Brain pericyte (primary cell): ENCODE results near the gene IGLL5.

ENCODE experiments used
- DNase-seq: peaks from one replicate; pipeline ENCODE4 v3.0.0-alpha.2; 2012; ENCODE audit warnings: low read depth, low spot score

Gene IGLL5

GRCh38 chr22:22863001-22863400 is 24.6 kb upstream of the IGLL5 start:
- DNase-seq: no peak

GRCh38 chr22:22865311-22866072 is 22.1 kb upstream of the IGLL5 start:
- no peak for DNase-seq

- no peak for DNase-seq
These were observed 21.1 kb upstream of the IGLL5 start for GRCh38 chr22:22866381-22867111.

DNA sequence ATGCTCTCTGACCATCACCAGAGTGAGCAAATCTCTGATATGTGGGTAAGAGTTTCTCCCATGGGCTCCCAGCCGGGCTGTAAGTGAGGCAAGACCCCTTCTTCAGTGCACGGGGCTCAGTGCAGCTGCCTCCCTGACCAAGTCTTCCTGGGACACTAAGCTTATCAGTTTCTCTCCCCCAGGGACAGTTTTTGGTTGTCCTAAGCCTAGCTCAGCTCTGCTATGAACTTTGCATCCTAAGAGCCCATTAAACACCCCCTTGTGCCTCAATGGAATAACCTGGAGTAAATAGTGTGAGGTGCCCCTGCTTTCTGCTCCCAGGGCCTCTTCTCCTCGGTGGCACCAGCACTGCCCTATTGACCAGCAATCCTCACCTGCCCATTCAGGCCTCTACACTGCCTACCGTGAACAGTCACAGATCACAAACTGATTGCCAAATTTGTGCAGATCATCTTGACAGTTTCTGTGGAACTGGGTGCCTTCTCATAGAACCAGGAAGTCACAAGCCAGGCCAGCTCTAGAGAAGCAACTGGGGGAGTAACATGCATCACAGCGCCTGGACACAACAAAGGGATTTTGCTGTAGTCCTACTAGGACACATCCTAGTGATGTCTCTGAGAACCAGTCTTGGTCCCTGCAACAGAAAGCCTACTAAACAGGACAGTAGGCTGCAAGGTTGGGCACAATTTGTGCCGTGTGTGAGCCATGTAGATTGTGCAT is 19.5 kb upstream of the IGLL5 start:
- no peak for DNase-seq

DNA sequence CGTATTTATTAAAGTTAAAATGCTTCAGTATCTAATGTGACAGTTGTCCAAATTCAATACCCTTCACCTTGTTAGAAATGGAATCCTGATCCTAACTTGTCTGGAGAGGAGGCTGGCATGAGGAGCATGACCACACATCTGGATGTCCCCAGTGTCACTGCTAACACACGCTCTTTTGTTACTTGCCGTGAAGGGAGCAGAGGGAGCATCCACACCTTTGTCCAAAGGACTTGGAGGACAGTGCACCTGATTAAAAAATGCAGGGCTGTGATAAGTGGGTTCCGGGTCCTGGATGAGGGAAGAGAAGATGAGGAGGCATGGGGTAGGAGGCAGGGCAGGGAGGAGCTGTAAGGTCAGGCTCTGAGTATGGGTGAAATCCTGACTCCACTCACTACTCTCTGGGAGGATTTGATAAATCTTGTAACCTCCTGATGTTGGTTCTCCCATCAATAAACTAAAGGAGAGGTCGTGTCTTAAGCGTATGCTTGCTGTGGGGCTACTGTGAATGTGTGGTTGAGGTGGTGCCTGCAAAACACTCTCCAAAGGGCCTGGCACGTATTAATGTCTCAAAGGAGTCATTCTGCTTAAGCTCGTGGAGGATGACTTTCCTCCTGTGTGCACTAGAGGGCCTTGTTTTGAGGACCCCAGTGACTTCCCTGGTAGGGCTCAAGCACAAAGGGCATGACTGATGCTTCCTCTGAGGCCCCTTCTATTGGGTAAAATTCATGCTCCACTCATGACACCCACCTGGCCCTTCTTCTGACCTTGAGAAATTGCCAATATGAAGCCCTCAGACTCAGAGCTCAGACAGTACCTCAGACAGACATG is 16.8 kb upstream of the IGLL5 start:
- no peak for DNase-seq

GRCh38 chr22:22871536-22872278 is 15.9 kb upstream of the IGLL5 start:
- DNase-seq: no peak

DNA sequence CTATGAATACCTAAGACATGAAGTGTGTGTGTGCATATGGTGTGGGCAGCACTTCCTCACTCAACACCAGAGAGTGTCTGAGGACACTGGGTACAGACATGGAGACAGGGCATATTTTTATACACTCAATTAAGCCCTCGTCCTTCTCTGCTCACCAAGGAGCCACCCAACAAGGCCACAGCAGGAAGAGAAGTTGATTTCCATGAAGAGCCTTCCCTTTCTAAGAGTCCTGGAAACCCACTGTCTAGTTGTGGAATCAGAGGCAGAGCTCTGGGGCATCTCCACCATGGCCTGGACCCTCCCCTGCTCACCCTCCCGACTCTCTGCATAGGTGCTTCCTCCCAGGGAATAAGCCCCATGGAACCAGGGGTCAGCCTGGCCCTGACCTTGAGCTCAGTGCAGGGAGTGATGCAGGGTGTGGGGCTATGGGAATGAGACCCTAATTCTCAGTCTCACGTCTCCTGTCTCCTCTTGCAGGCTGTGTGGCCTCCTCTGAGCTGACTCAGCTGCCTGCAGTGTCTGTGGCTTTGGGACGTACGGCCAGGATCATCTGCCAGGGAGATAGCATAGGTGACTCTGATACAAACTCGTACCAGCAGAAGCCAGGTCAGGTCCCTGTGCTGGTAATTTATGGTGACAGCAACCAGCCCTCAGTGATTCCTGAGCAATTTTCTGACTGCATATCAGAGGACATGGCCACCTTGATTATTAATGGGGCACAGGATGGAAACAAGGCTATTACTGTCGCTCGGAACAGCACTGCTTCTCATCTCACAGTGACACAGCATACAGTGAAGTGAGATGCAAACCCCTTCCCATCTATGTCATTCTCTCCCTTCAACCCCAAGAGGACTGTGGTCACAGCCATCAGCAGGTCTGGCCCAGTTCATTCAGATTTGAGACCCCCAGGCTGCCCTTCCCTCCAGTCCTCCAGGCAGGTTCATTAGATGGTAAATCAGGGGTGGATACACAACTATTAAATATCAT is 14.6 kb upstream of the IGLL5 start:
- no peak for DNase-seq

GRCh38 chr22:22877523-22878210 is 9.9 kb upstream of the IGLL5 start:
- no peak for DNase-seq

- DNase-seq: no peak
These were observed 9.4 kb upstream of the IGLL5 start for GRCh38 chr22:22878211-22878570.

DNA sequence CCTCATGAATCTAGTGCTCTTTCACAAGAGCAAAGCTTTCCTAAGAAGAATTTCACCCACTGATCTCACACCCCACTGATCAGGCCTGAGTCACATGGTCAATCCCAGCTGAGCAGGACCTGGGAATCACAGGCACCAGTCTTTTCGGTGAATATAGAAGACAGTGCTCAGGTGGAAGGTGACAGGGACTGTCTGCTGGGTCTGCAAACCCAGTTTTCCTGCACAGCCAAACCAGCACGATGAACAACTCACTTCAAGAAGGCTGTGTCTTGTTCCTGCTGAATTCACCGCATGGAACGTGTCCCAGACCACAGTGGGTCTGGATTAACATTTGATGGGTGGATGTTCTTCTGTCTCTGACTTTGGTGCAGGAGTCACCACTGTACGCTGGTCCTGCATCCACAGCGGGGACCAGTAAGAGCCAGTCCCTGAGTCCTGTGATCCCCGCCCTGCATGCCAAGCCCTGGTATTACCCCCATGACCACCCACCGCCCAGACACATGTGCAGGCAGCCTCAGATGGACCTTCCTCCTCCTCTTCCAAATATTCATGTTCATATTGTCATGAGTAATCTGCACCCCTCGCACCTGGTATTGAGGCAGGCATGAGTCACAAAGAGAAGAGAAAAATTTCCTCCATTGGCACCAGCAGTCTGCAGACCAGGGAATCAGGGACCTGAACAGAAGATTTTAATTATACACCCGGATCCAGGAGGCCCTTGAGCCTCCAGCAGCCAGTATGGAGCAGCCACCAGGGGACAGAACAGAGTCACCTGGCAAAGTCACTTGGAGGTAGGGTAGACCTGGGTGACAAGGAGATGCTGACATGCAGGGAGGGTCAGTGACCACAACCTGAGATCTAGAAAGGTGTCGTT is 8.6 kb upstream of the IGLL5 start:
- no peak for DNase-seq

GRCh38 chr22:22879675-22880155 is 7.9 kb upstream of the IGLL5 start:
- no peak for DNase-seq

- DNase-seq: no peak
These were observed 7.0 kb upstream of the IGLL5 start for GRCh38 chr22:22880645-22881044.

- DNase-seq: no peak
These were observed 6.3 kb upstream of the IGLL5 start for GRCh38 chr22:22881116-22882000.

- no peak for DNase-seq
These were observed 5.4 kb upstream of the IGLL5 start for GRCh38 chr22:22882033-22882717.

GRCh38 chr22:22883090-22883727 is 4.4 kb upstream of the IGLL5 start:
- no peak for DNase-seq
